ENCODE results near the gene MCAM.

- TF ChIP-seq CTCF (conservative IDR thresholded peaks at IDR 0.05; ENCODE audit: low read length) (peak; percentile 94), EZH2phosphoT487 (IDR thresholded peaks at IDR 0.05; ENCODE audit: borderline replicate concordance, low read depth, low read length) (no peak)
Measured at GRCh38 chr11:119323532-119324033, 6.7 kb upstream of the MCAM start.

All from OCI-LY7 (cell line).